ENCODE measurements around the gene CSPG4.
A peak's percentile ranks its signal among the peaks of the same experiment; 100 is the strongest.
"Not testable (repeated sequence)": the region's sequence is repeated elsewhere in the genome, so short reads cannot be mapped to it uniquely, and the experiment has no call there.

The CSPG4 gene

GRCh38 chr15:75695220-75695619 is 17.4 kb downstream of the CSPG4 start:
- Histone ChIP-seq H3K4me1 (ENCODE audit: insufficient read depth, poor library complexity, severe bottlenecking) (peaks cover 36% of the 10 kb centered on the region), H3K27ac (ENCODE audit: poor library complexity, severe bottlenecking) (peak overlapping the region; percentile 80), H3K9me3 (ENCODE audit: severe bottlenecking) (no peaks in the 10 kb centered on the region), H3K36me3 (ENCODE audit: low read depth) (no peaks in the 10 kb centered on the region), H3K4me3 (ENCODE audit: severe bottlenecking) (no peak overlapping the region), H3K27me3 (ENCODE audit: insufficient read depth, poor library complexity, severe bottlenecking) (no peaks in the 10 kb centered on the region)
- ATAC-seq (ENCODE audit: low read depth) = no peak
- peak; percentile 73 for DNase-seq (ENCODE audit: low spot score)
- no peak for TF ChIP-seq CTCF (IDR thresholded peaks at IDR 0.05; ENCODE audit: poor library complexity, severe bottlenecking)

GRCh38 chr15:75694241-75695182 is 18.1 kb downstream of the CSPG4 start:
- DNase-seq (ENCODE audit: low spot score) (peak; percentile 97), ATAC-seq (ENCODE audit: low read depth) (peak; percentile 96)
- peaks cover 33% of the 10 kb centered on the region for H3K4me1 ChIP-seq (ENCODE audit: insufficient read depth, poor library complexity, severe bottlenecking)
- H3K36me3 ChIP-seq (ENCODE audit: low read depth) = no peaks in the 10 kb centered on the region
- no peaks in the 10 kb centered on the region for H3K9me3 ChIP-seq (ENCODE audit: severe bottlenecking)
- H3K27ac ChIP-seq (ENCODE audit: poor library complexity, severe bottlenecking) = peak overlapping the region; percentile 80
- no peak overlapping the region for H3K4me3 ChIP-seq (ENCODE audit: severe bottlenecking)
- no peaks in the 10 kb centered on the region for H3K27me3 ChIP-seq (ENCODE audit: insufficient read depth, poor library complexity, severe bottlenecking)
- TF ChIP-seq CTCF (IDR thresholded peaks at IDR 0.05; ENCODE audit: poor library complexity, severe bottlenecking) = peak; percentile 70

GRCh38 chr15:75693501-75694240 is 19.0 kb downstream of the CSPG4 start:
- no peak overlapping the region for H3K4me3 ChIP-seq (ENCODE audit: severe bottlenecking)
- H3K36me3 ChIP-seq (ENCODE audit: low read depth) = no peaks in the 10 kb centered on the region
- H3K27me3 ChIP-seq (ENCODE audit: insufficient read depth, poor library complexity, severe bottlenecking) = no peaks in the 10 kb centered on the region
- peaks cover 33% of the 10 kb centered on the region for H3K4me1 ChIP-seq (ENCODE audit: insufficient read depth, poor library complexity, severe bottlenecking)
- ATAC-seq (ENCODE audit: low read depth) (no peak), DNase-seq (ENCODE audit: low spot score) (no peak)
- H3K27ac ChIP-seq (ENCODE audit: poor library complexity, severe bottlenecking) = peak overlapping the region; percentile 80
- TF ChIP-seq CTCF (IDR thresholded peaks at IDR 0.05; ENCODE audit: poor library complexity, severe bottlenecking) = no peak
- no peaks in the 10 kb centered on the region for H3K9me3 ChIP-seq (ENCODE audit: severe bottlenecking)

- not testable (repeated sequence) for ATAC-seq (ENCODE audit: low read depth); H3K27me3 ChIP-seq (ENCODE audit: insufficient read depth, poor library complexity, severe bottlenecking); H3K36me3 ChIP-seq (ENCODE audit: low read depth); H3K9me3 ChIP-seq (ENCODE audit: severe bottlenecking); DNase-seq (ENCODE audit: low spot score); H3K4me3 ChIP-seq (ENCODE audit: severe bottlenecking)
- Histone ChIP-seq H3K4me1 (ENCODE audit: insufficient read depth, poor library complexity, severe bottlenecking) (peaks cover 33% of the 10 kb centered on the region), H3K27ac (ENCODE audit: poor library complexity, severe bottlenecking) (peak overlapping the region; percentile 80)
Measured at GRCh38 chr15:75693028-75693427, 19.6 kb downstream of the CSPG4 start.

- not testable (repeated sequence) for H3K27ac ChIP-seq (ENCODE audit: poor library complexity, severe bottlenecking); ATAC-seq (ENCODE audit: low read depth); H3K36me3 ChIP-seq (ENCODE audit: low read depth); H3K9me3 ChIP-seq (ENCODE audit: severe bottlenecking); DNase-seq (ENCODE audit: low spot score); H3K4me3 ChIP-seq (ENCODE audit: severe bottlenecking); H3K27me3 ChIP-seq (ENCODE audit: insufficient read depth, poor library complexity, severe bottlenecking)
- peaks cover 29% of the 10 kb centered on the region for H3K4me1 ChIP-seq (ENCODE audit: insufficient read depth, poor library complexity, severe bottlenecking)
Measured at GRCh38 chr15:75692311-75692710, 20.3 kb downstream of the CSPG4 start.

- ATAC-seq (ENCODE audit: low read depth); H3K27ac ChIP-seq (ENCODE audit: poor library complexity, severe bottlenecking); H3K9me3 ChIP-seq (ENCODE audit: severe bottlenecking); H3K4me1 ChIP-seq (ENCODE audit: insufficient read depth, poor library complexity, severe bottlenecking); H3K36me3 ChIP-seq (ENCODE audit: low read depth); DNase-seq (ENCODE audit: low spot score); H3K4me3 ChIP-seq (ENCODE audit: severe bottlenecking); H3K27me3 ChIP-seq (ENCODE audit: insufficient read depth, poor library complexity, severe bottlenecking): not testable (repeated sequence)
Measured at GRCh38 chr15:75689429-75689828, 23.2 kb downstream of the CSPG4 start.
